Urinary bladder (tissue), 4 donors: Measurements from ENCODE around the gene CNTNAP2. TPM values are rescaled to one million over a fixed set of nuclear protein-coding genes. Genes with fewer than 3 reads are reported as not detected.
A peak's percentile ranks its signal among the peaks of the same experiment; 100 is the strongest.

Experiments used
- DNase-seq: peaks from one replicate; pipeline ENCODE4 v3.0.0-alpha.2; 2015; ENCODE audit errors: extremely low spot score
- H3K27ac ChIP-seq: one replicate; pipeline ENCODE4 v1.5.1; 2013; ENCODE audit warnings: low read depth, mild to moderate bottlenecking, moderate library complexity
- H3K36me3 ChIP-seq: one replicate; pipeline ENCODE4 v1.6.1; 2013; ENCODE audit warnings: mild to moderate bottlenecking, moderate library complexity; ENCODE audit not compliant: insufficient read depth
- H3K4me1 ChIP-seq: one replicate; pipeline ENCODE4 v1.6.1; 2013; ENCODE audit warnings: mild to moderate bottlenecking, moderate library complexity; ENCODE audit not compliant: insufficient read depth
- H3K4me3 ChIP-seq: one replicate; pipeline ENCODE4 v1.5.1; 2013; ENCODE audit warnings: low read depth, low read length
- WGBS: extraction: QIAGEN DNeasy Blood & Tissue Kit; methylation state at CpG from one replicate; pipeline ENCODE4 v1.1.7; 2013; 5-methylcytosine and 5-hydroxymethylcytosine counted together
- polyA plus RNA-seq: library from polyadenylated mRNA; stranded (reverse); fragments of 200-250 nt; gene quantifications from one replicate; pipeline ENCODE4 v1.2.3, GENCODE V29; 2013
- total RNA-seq: library from RNA; depleted of rRNA; stranded (reverse); fragments of >200 nt; gene quantifications from one replicate; pipeline ENCODE4 v1.2.3, GENCODE V29; 2014
- donor health status: healthy with polysubstance abuse.
- donor health status: healthy.

Gene CNTNAP2
- total and polyA plus RNA-seq, 2 donors, result 0.28 to 23.3 TPM

GRCh38 chr7:147909431-147910148, 1793.0 kb downstream of the CNTNAP2 start:
- H3K4me3 ChIP-seq, result no peak overlapping the region
- no peak overlapping the region for H3K27ac ChIP-seq
- DNase-seq, result no peak
- no peaks in the 10 kb centered on the region for H3K36me3 ChIP-seq
- no peaks in the 10 kb centered on the region for H3K4me1 ChIP-seq
- WGBS, result 81% methylated on average over 10 of the region's 10 CpGs

- no peak for DNase-seq
- 36% methylated on average over 3 of the region's 3 CpGs for WGBS
- H3K4me3 ChIP-seq, result no peak overlapping the region
- H3K27ac ChIP-seq, result no peak overlapping the region
- H3K4me1 ChIP-seq, result no peaks in the 10 kb centered on the region
- no peaks in the 10 kb centered on the region for H3K36me3 ChIP-seq
These were observed 1794.6 kb downstream of the CNTNAP2 start for GRCh38 chr7:147911201-147911601.

- WGBS, result 35% methylated on average over 2 of the region's 2 CpGs
- Histone ChIP-seq H3K4me1 (no peaks in the 10 kb centered on the region), H3K36me3 (no peaks in the 10 kb centered on the region), H3K4me3 (no peak overlapping the region), H3K27ac (no peak overlapping the region)
- DNase-seq, result no peak
These were observed 1795.7 kb downstream of the CNTNAP2 start for GRCh38 chr7:147912291-147912690.

- Histone ChIP-seq H3K4me1 (no peaks in the 10 kb centered on the region), H3K4me3 (no peak overlapping the region), H3K27ac (no peak overlapping the region), H3K36me3 (no peaks in the 10 kb centered on the region)
- WGBS, result 52% methylated on average over 2 of the region's 2 CpGs
- DNase-seq, result no peak
These were observed 1796.5 kb downstream of the CNTNAP2 start for GRCh38 chr7:147912946-147913638.

- H3K27ac ChIP-seq, result no peak overlapping the region
- no peak overlapping the region for H3K4me3 ChIP-seq
- no peaks in the 10 kb centered on the region for H3K4me1 ChIP-seq
- WGBS, result 48% methylated on average over 4 of the region's 4 CpGs
- H3K36me3 ChIP-seq, result no peaks in the 10 kb centered on the region
- no peak for DNase-seq
These were observed 1799.2 kb downstream of the CNTNAP2 start for GRCh38 chr7:147915781-147916180.

GRCh38 chr7:147916573-147916972, 1800.0 kb downstream of the CNTNAP2 start:
- H3K36me3 ChIP-seq, result no peaks in the 10 kb centered on the region

GRCh38 chr7:147923841-147924240, 1807.2 kb downstream of the CNTNAP2 start:
- no peak for DNase-seq
- Histone ChIP-seq H3K27ac (no peak overlapping the region), H3K4me1 (no peaks in the 10 kb centered on the region), H3K4me3 (no peak overlapping the region), H3K36me3 (no peaks in the 10 kb centered on the region)
- 95% methylated on average over 3 of the region's 3 CpGs for WGBS

More at GRCh38 chr7:147916573-147916972, 1800.0 kb downstream of the CNTNAP2 start:
- H3K4me1 ChIP-seq, result no peaks in the 10 kb centered on the region
- 84% methylated on average over 4 of the region's 4 CpGs for WGBS
- H3K4me3 ChIP-seq, result no peak overlapping the region
- no peak overlapping the region for H3K27ac ChIP-seq
- DNase-seq, result no peak

- H3K4me3 ChIP-seq, result no peak overlapping the region
- WGBS, result 85% methylated on average over 4 of the region's 4 CpGs
These were observed 1820.8 kb downstream of the CNTNAP2 start for GRCh38 chr7:147937428-147937827.

GRCh38 chr7:147941381-147941780, 1824.8 kb downstream of the CNTNAP2 start:
- no peak overlapping the region for H3K27ac ChIP-seq
- no peaks in the 10 kb centered on the region for H3K4me1 ChIP-seq
- no peaks in the 10 kb centered on the region for H3K36me3 ChIP-seq
- no peak for DNase-seq
- WGBS, result 48% methylated on average over 3 of the region's 3 CpGs
- H3K4me3 ChIP-seq, result no peak overlapping the region

More at GRCh38 chr7:147937428-147937827, 1820.8 kb downstream of the CNTNAP2 start:
- no peaks in the 10 kb centered on the region for H3K4me1 ChIP-seq
- H3K27ac ChIP-seq, result no peak overlapping the region
- no peaks in the 10 kb centered on the region for H3K36me3 ChIP-seq
- no peak for DNase-seq

GRCh38 chr7:147944321-147944720, 1827.7 kb downstream of the CNTNAP2 start:
- no peak for DNase-seq
- 92% methylated on average over 2 of the region's 2 CpGs for WGBS
- Histone ChIP-seq H3K27ac (no peak overlapping the region), H3K4me3 (no peak overlapping the region), H3K4me1 (no peaks in the 10 kb centered on the region), H3K36me3 (no peaks in the 10 kb centered on the region)

GRCh38 chr7:147952918-147953317, 1836.3 kb downstream of the CNTNAP2 start:
- Histone ChIP-seq H3K27ac (no peak overlapping the region), H3K4me3 (no peak overlapping the region), H3K4me1 (no peaks in the 10 kb centered on the region), H3K36me3 (no peaks in the 10 kb centered on the region)
- DNase-seq, result no peak
- WGBS, result 92% methylated on average over 6 of the region's 6 CpGs

- DNase-seq, result no peak
- no peaks in the 10 kb centered on the region for H3K36me3 ChIP-seq
- H3K4me3 ChIP-seq, result no peak overlapping the region
- 79% methylated on average over 5 of the region's 5 CpGs for WGBS
- H3K4me1 ChIP-seq, result no peaks in the 10 kb centered on the region
- no peak overlapping the region for H3K27ac ChIP-seq
These were observed 1851.5 kb downstream of the CNTNAP2 start for GRCh38 chr7:147968046-147968610.

- no peak overlapping the region for H3K27ac ChIP-seq
- no peaks in the 10 kb centered on the region for H3K4me1 ChIP-seq
- no peaks in the 10 kb centered on the region for H3K36me3 ChIP-seq
- 69% methylated on average over 2 of the region's 2 CpGs for WGBS
- H3K4me3 ChIP-seq, result no peak overlapping the region
- DNase-seq, result no peak
These were observed 1855.1 kb downstream of the CNTNAP2 start for GRCh38 chr7:147971606-147972110.

- no peak overlapping the region for H3K4me3 ChIP-seq
- WGBS, result 56% methylated on average over 2 of the region's 2 CpGs
These were observed 1861.6 kb downstream of the CNTNAP2 start for GRCh38 chr7:147978201-147978600.

More at GRCh38 chr7:147978201-147978600, 1861.6 kb downstream of the CNTNAP2 start:
- H3K4me1 ChIP-seq, result no peaks in the 10 kb centered on the region
- no peak overlapping the region for H3K27ac ChIP-seq
- peak; percentile 1 for DNase-seq
- H3K36me3 ChIP-seq, result no peaks in the 10 kb centered on the region
